NCI-H510A treated with DMSO at 0.1 percent for 48 hours (cell line): ENCODE measurements around the gene UPK3A.
"Not testable (repeated sequence)": the region's sequence is repeated elsewhere in the genome, so short reads cannot be mapped to it uniquely, and the experiment has no call there.

Experiments
- DNase-seq: peaks from one replicate; lab custom pipeline; 2025; lab: John Stamatoyannopoulos, UW

The UPK3A gene

GRCh38 chr22:45257941-45258340 is 26.8 kb upstream of the UPK3A start:
- DNase-seq = not testable (repeated sequence)

GRCh38 chr22:45259754-45260394 is 24.9 kb upstream of the UPK3A start:
- DNase-seq = no peak

- DNase-seq = not testable (repeated sequence)
These were observed 24.4 kb upstream of the UPK3A start for GRCh38 chr22:45260395-45260759.

DNA sequence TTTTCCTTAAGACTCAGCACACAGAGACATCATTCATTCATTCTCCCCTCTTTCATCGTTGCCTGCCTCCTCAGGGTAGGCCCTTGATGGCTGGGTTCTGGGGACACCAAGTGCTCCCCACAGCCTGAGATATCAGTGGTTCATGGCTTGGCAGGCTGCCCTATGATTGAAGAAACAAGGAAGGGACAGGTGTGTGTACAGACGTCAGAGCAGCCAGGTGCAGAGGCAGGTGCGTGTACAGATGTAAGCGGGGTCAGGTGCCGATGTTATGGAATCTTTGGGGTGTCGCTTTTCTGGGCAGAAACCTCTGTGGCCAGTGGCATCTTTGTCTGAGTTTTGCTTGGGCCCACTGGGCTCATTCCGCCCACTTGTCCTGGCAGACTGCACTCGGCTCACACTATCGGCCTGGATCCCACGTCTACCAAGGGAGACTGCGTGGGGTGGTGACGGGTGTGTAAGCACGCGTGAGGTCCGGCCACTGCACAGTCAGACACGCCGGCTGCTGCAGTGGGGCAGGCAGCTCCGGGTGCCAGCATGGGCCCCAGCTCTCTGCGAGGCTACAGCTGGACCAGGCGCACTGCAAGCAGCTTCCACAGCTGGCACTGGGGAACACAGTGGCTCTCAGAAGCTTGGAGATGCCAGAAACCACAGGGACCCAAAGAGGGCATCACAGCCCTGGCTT is 23.2 kb upstream of the UPK3A start:
- DNase-seq = peak; percentile 54

DNA sequence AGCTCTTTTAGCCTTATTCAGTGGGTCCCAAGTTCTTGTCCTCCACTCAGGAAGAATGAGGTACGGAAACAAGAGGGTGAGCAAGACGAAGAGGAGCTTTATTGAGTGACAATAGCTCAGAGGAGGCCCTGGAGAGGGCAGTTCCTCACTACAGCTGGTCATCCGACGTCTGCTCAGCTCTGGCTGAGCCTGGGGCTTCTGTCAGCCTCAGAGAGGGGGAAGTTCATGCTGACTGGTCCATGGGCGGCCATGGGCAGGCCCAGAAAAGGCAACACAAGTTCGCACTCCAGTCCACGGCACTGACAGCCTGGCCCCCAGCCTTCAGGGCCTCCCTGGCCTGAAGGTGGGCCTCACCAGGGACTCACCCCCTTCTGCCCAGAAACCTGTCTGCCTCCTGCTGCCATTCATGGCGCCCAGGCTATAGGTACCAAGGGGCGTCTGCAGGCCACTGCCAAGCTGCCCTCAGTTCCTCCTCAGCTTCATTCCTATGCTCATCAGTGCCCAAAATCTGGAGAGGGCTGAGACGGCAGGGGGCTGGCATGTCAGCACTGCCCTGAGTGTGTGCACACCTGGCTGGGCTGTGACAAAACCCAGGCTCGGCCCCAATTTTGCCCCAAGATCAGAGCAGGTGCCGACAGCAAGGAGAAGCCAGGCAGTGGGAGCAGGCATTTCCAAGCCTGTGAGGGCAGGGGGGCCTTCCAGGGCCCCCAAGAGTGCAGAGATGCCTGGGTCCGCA is 22.4 kb upstream of the UPK3A start:
- DNase-seq = no peak

GRCh38 chr22:45262931-45263462 is 21.8 kb upstream of the UPK3A start:
- DNase-seq = peak; percentile 27

GRCh38 chr22:45263463-45264269 is 21.1 kb upstream of the UPK3A start:
- DNase-seq = peak; percentile 21

GRCh38 chr22:45265535-45265934 is 19.2 kb upstream of the UPK3A start:
- DNase-seq = no peak

GRCh38 chr22:45268167-45268957 is 16.4 kb upstream of the UPK3A start:
- no peak for DNase-seq

- DNase-seq = peak; percentile 27
These were observed 15.5 kb upstream of the UPK3A start for GRCh38 chr22:45268958-45269844.

- DNase-seq = no peak
These were observed 14.4 kb upstream of the UPK3A start for GRCh38 chr22:45270095-45271020.

DNA sequence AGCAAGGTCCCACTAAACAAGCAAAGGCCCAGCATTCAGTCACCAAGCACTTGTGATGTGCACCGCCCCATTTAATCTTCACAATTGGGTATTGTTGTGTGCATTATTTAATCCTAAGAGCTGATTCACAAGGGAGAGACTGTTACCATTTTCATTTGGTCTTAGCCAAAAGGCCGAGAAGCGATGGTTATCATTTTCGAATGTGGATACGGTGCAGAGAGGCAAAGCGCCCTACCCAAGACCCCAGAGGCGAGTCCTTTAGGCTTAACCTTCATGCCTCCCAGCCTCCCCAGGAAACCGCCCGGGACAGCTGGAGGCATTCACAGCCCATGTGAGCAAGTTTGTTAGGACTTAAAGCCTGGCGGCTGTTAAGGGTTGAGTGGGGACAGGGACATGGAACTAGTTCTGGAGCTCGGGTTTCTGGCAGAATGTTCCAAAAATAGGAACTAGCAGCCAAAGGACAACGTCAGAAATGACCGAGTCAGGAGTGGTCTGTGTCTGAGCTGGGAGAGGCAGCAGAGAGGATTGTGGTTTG is 13.0 kb upstream of the UPK3A start:
- no peak for DNase-seq

DNA sequence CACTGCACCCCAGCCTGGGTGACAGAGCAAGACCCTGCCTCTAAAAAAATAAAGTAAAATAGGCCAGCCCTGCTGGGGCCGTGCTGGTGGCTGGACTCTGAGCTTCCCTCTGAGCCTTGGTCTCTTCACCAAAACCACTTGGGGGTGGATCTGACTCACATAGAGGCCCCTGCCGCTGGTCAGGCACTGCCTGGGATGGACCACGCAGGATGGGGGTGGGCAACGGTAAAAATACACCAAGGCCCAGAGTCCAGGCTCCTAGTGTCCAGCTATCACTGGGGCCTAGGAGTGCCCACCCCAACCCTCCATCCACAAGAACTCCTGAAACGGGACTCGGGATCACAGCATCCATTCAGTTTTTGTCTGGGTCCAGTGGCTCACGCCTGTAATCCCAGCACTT is 12.3 kb upstream of the UPK3A start:
- DNase-seq = no peak

- DNase-seq = no peak
These were observed 11.2 kb upstream of the UPK3A start for GRCh38 chr22:45273452-45274075.

DNA sequence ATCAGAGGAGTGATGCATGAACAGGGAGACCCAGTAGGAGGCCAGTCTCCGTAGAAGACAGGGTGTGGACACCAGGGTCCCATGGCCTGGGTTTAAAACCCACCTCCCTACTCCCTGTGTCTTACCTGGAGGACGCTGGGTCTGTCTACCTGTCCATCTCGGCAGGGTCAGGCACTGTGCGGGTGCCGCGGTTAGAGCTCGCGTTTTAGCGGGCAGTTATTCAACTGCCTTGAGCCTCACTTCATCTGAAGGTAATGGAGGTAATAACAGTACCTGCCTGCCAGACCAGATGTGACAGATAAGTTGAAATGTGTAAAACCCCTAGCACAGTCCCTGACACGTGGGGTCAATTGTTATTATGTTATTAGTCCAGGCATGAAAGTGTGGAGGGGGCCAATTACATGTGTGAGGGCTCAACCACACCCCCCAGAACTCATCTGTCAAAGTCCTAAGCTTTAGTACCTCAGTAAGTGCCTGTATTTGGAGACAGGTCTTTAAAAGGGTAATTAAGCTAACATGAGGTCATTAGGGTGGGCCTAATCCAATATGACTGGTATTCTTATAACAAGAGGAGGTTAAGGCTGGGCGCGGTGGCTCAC is 8.1 kb upstream of the UPK3A start:
- DNase-seq = no peak

DNA sequence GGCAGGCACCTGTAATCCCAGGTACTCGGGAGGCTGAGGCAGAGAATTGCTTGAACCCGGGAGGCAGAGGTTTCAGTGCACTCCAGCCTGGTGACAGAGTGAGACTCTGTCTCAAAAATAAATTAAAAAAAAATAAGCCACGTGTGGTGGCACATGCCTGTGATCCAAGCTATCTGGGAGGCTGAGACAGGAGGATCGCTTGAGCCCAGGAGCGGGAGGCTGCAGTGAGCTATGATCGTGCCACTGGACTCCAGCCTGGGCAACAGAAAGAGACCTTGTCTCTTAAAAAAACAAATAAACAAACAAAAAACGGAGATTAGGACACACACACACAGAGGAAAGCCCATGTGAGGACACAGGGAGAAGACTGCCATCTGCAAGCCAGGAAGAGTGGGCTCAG is 7.0 kb upstream of the UPK3A start:
- DNase-seq = not testable (repeated sequence)

GRCh38 chr22:45278125-45278524 is 6.6 kb upstream of the UPK3A start:
- DNase-seq = no peak

DNA sequence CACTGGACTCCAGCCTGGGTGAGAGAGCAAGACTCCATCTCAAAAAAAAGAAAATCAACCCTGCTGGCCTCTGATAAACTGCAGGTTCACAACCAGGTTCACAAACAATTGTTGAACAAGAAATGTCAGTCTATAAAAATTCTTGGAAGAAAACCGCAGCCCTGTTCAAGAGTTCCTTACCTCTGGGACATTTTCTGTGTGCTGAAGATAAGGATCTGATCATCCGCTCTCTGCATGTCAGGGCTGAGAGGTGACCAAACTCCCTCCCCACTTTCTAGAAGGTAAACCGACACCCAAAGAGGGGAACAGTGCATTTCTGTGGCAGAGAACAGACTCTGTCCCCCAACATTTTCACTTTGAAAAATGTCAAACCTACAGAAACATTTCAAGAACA is 4.2 kb upstream of the UPK3A start:
- DNase-seq = no peak
